SU-DHL-6 (cell line): ENCODE results near the gene CLCA4.

Experiments used
- H2AFZ ChIP-seq: fragments of 200-600 bp; sonication (generic); 2 replicates; pipeline ENCODE4 v1.6.1; 2014; ENCODE audit warnings: low read depth, mild to moderate bottlenecking, moderate library complexity, mixed read lengths, antibody characterized with exemption, low read length; ENCODE audit not compliant: severe bottlenecking
- H3F3A ChIP-seq: fragments of 200-600 bp; shearing (Covaris generic); 2 replicates; pipeline ENCODE4 v1.6.0; 2016; ENCODE audit warnings: antibody characterized with exemption, mild to moderate bottlenecking; ENCODE audit not compliant: insufficient read depth
- H3K27ac ChIP-seq: fragments of 200-600 bp; sonication (generic); 2 replicates; pipeline ENCODE4 v1.5.1; 2016; ENCODE audit warnings: low read depth, mild to moderate bottlenecking, low read length, moderate library complexity, mixed read lengths
- H3K27me3 ChIP-seq: fragments of 200-600 bp; sonication (generic), shearing (Covaris generic); 2 replicates; pipeline ENCODE4 v1.6.0; 2014; ENCODE audit warnings: mild to moderate bottlenecking, low read length
- H3K36me3 ChIP-seq: fragments of 200-600 bp; sonication (generic); 2 replicates; pipeline ENCODE4 v1.6.1; 2014; ENCODE audit warnings: mild to moderate bottlenecking, low read length, mixed read lengths
- H3K4me2 ChIP-seq: fragments of 300-600, 200-600 bp; shearing (Covaris generic), sonication (generic); 2 replicates; pipeline ENCODE4 v1.6.0; 2014; ENCODE audit warnings: low read length, low read depth, mild to moderate bottlenecking; ENCODE audit not compliant: poor library complexity, severe bottlenecking
- H3K4me3 ChIP-seq: fragments of 200-600 bp; sonication (generic); 2 replicates; pipeline ENCODE4 v1.5.1; 2014; ENCODE audit warnings: antibody characterized with exemption, low read length, mild to moderate bottlenecking, mixed read lengths; ENCODE audit not compliant: insufficient read depth, poor library complexity, severe bottlenecking
- H3K79me2 ChIP-seq: fragments of 200-600 bp; sonication (generic); 2 replicates; pipeline ENCODE4 v1.6.1; 2014; ENCODE audit warnings: mild to moderate bottlenecking, low read length, moderate library complexity; ENCODE audit not compliant: insufficient read depth
- H3K9ac ChIP-seq: fragments of 200-600 bp; sonication (generic); 2 replicates; pipeline ENCODE4 v1.7.0; 2014; ENCODE audit warnings: mild to moderate bottlenecking, low read length
- H3K9me2 ChIP-seq: fragments of 200-600 bp; sonication (generic); replicated peaks from 2 replicates; pipeline ENCODE4 v1.6.1; 2014; ENCODE audit warnings: low read length; ENCODE audit not compliant: insufficient read depth
- H3K9me3 ChIP-seq: fragments of 200-600 bp; sonication (generic); 2 replicates; pipeline ENCODE4 v1.6.1; 2014; ENCODE audit warnings: low read length, mixed read lengths; ENCODE audit not compliant: insufficient read depth
- H4K20me1 ChIP-seq: fragments of 200-600 bp; sonication (generic); 2 replicates; pipeline ENCODE4 v1.6.1; 2014; ENCODE audit warnings: low read depth, mild to moderate bottlenecking, antibody characterized with exemption, low read length, moderate library complexity, mixed read lengths
- CTCF ChIP-seq: fragments of 200-600 bp; sonication (generic); IDR thresholded peaks from one replicate; pipeline ENCODE4 v1.5.1; 2017; ENCODE audit warnings: antibody characterized with exemption, mild to moderate bottlenecking, low read length, moderate library complexity; ENCODE audit not compliant: insufficient read depth, poor library complexity, severe bottlenecking
- EZH2phosphoT487 ChIP-seq: fragments of 200-600 bp; sonication (generic), shearing (Covaris generic); conservative IDR thresholded peaks from 2 replicates; pipeline ENCODE4 v1.6.1; 2018; ENCODE audit warnings: mild to moderate bottlenecking, antibody characterized with exemption, low read length, moderate library complexity, mixed read lengths

CLCA4 gene

GRCh38 chr1:86530211-86530845 lies 16.6 kb upstream of the CLCA4 start:
- H3K9me2 ChIP-seq, result no peaks in the 10 kb centered on the region
- H3K36me3 ChIP-seq, result no peaks in the 10 kb centered on the region
- no peak overlapping the region for H3K27ac ChIP-seq
- no peaks in the 10 kb centered on the region for H3K9me3 ChIP-seq
- no peaks in the 10 kb centered on the region for H3F3A ChIP-seq
- no peaks in the 10 kb centered on the region for H3K27me3 ChIP-seq
- H3K4me2 ChIP-seq, result no peak overlapping the region
- H3K79me2 ChIP-seq, result no peaks in the 10 kb centered on the region
- H2AFZ ChIP-seq, result no peak overlapping the region
- TF ChIP-seq EZH2phosphoT487 (no peak), CTCF (no peak)
- no peaks in the 10 kb centered on the region for H4K20me1 ChIP-seq
- H3K9ac ChIP-seq, result no peak overlapping the region
- no peak overlapping the region for H3K4me3 ChIP-seq

- Histone ChIP-seq H3K27me3 (no peaks in the 10 kb centered on the region), H3K4me2 (no peak overlapping the region), H3F3A (no peaks in the 10 kb centered on the region), H3K27ac (no peak overlapping the region), H4K20me1 (no peaks in the 10 kb centered on the region), H3K9ac (no peak overlapping the region), H3K9me3 (no peaks in the 10 kb centered on the region), H3K36me3 (no peaks in the 10 kb centered on the region), H2AFZ (no peak overlapping the region), H3K9me2 (no peaks in the 10 kb centered on the region), H3K4me3 (no peak overlapping the region), H3K79me2 (no peaks in the 10 kb centered on the region)
- no peak for TF ChIP-seq EZH2phosphoT487
- no peak for TF ChIP-seq CTCF
Measured at GRCh38 chr1:86537928-86538695, 8.8 kb upstream of the CLCA4 start.

GRCh38 chr1:86538775-86539174 lies 8.1 kb upstream of the CLCA4 start:
- Histone ChIP-seq H3K4me2 (no peak overlapping the region), H3K36me3 (no peaks in the 10 kb centered on the region), H3K4me3 (no peak overlapping the region), H3K9me3 (no peaks in the 10 kb centered on the region), H3K27me3 (no peaks in the 10 kb centered on the region), H3K9me2 (no peaks in the 10 kb centered on the region), H3K9ac (no peak overlapping the region), H4K20me1 (no peaks in the 10 kb centered on the region), H3F3A (no peaks in the 10 kb centered on the region), H3K79me2 (no peaks in the 10 kb centered on the region), H3K27ac (no peak overlapping the region), H2AFZ (no peak overlapping the region)
- no peak for TF ChIP-seq CTCF
- no peak for TF ChIP-seq EZH2phosphoT487
